ENCODE measurements around the gene LOXL4. TPM values are rescaled to one million over a fixed set of nuclear protein-coding genes. Genes with fewer than 3 reads are reported as not detected.

LOXL4 gene
- total RNA-seq, 2 experiments from 2014 or later: not detected

GRCh38 chr10:98265403-98266378 lies 2.3 kb downstream of the LOXL4 start:
- Histone ChIP-seq H3K9me2 (ENCODE audit: insufficient read depth, low read length) (no peaks in the 10 kb centered on the region), H3K4me2 (ENCODE audit: low read length) (no peak overlapping the region), H2AFZ (ENCODE audit: low read length) (no peak overlapping the region), H3K4me3 (ENCODE audit: low read depth, low read length, poor library complexity, severe bottlenecking) (no peak overlapping the region), H3K4me1 (ENCODE audit: insufficient read depth, low read length, poor library complexity, severe bottlenecking) (no peaks in the 10 kb centered on the region), H3K79me2 (ENCODE audit: insufficient read depth, low read depth, low read length) (no peaks in the 10 kb centered on the region), H4K20me1 (ENCODE audit: insufficient read depth, low read length) (no peaks in the 10 kb centered on the region), H3K9me3 (ENCODE audit: low read length) (no peaks in the 10 kb centered on the region), H3K27ac (ENCODE audit: low read depth, low read length, poor library complexity, severe bottlenecking) (no peak overlapping the region), H3K36me3 (ENCODE audit: insufficient read depth, low read length) (no peaks in the 10 kb centered on the region)
- no peak for TF ChIP-seq CTCF (conservative IDR thresholded peaks at IDR 0.05; ENCODE audit: low read length)
- CTCF ChIA-PET (ENCODE audit: unreplicated experiment): no interaction called here
- BruUV-seq (replicated peaks): no TSS peak
- intact Hi-C loops (cut with micrococcal nuclease; ENCODE audit: unreplicated experiment): no loop called here
- no peak for DNase-seq (ENCODE audit: low spot score)
- POLR2A ChIA-PET: interaction anchor here (0.6 kb wide), 2 partner anchors 20 to 1360 kb away, joined by 3 read pairs; no protein-coding TSS in a partner anchor

- Histone ChIP-seq H3K27ac (ENCODE audit: low read depth, low read length, poor library complexity, severe bottlenecking) (no peak overlapping the region), H2AFZ (ENCODE audit: low read length) (no peak overlapping the region), H3K4me3 (ENCODE audit: low read depth, low read length, poor library complexity, severe bottlenecking) (no peak overlapping the region), H3K4me2 (ENCODE audit: low read length) (no peak overlapping the region), H3K9me3 (ENCODE audit: low read length) (no peaks in the 10 kb centered on the region), H3K4me1 (ENCODE audit: insufficient read depth, low read length, poor library complexity, severe bottlenecking) (no peaks in the 10 kb centered on the region), H3K36me3 (ENCODE audit: insufficient read depth, low read length) (no peaks in the 10 kb centered on the region), H3K9me2 (ENCODE audit: insufficient read depth, low read length) (no peaks in the 10 kb centered on the region), H4K20me1 (ENCODE audit: insufficient read depth, low read length) (no peaks in the 10 kb centered on the region), H3K79me2 (ENCODE audit: insufficient read depth, low read depth, low read length) (no peaks in the 10 kb centered on the region)
- no peak for TF ChIP-seq CTCF (conservative IDR thresholded peaks at IDR 0.05; ENCODE audit: low read length)
- TF ChIP-seq EZH2phosphoT487 (IDR thresholded peaks at IDR 0.05; ENCODE audit: borderline replicate concordance, low read depth, low read length): no peak
- intact Hi-C loops (cut with micrococcal nuclease; ENCODE audit: unreplicated experiment): loop anchor here (5.0 kb wide), 1 partner anchor 128 kb away; no protein-coding TSS in a partner anchor
- POLR2A ChIA-PET: interaction anchor here (0.5 to 0.6 kb wide), 2 partner anchors 63 to 1362 kb away, joined by 3 to 4 read pairs; no protein-coding TSS in a partner anchor
- DNase-seq (ENCODE audit: low spot score): no peak
- CTCF ChIA-PET (ENCODE audit: unreplicated experiment): no interaction called here
- BruUV-seq (replicated peaks): no TSS peak
These were observed 3.5 kb downstream of the LOXL4 start for GRCh38 chr10:98264378-98265065.

Measured in OCI-LY7 (cell line).